GM18502 (cell line): ENCODE data around the gene OR5A2.
"Not testable (repeated sequence)": the region's sequence is repeated elsewhere in the genome, so short reads cannot be mapped to it uniquely, and the experiment has no call there.

Experiments
- ATAC-seq: cut with Tn5 transposase; IDR thresholded peaks from one replicate; pipeline ENCODE4 v1.9.1; 2021; ENCODE audit warnings: mild to moderate bottlenecking; ENCODE audit not compliant: unreplicated experiment, poor library complexity

The OR5A2 gene, protein sequence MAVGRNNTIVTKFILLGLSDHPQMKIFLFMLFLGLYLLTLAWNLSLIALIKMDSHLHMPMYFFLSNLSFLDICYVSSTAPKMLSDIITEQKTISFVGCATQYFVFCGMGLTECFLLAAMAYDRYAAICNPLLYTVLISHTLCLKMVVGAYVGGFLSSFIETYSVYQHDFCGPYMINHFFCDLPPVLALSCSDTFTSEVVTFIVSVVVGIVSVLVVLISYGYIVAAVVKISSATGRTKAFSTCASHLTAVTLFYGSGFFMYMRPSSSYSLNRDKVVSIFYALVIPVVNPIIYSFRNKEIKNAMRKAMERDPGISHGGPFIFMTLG

GRCh38 chr11:59426361-59427067, at the start of gene OR5A2:
TSS of gene OR5A2 (minus strand) at chr11:59426413. CDS start at chr11:59422953, 3,460 bp downstream.
- no peak for ATAC-seq

DNA sequence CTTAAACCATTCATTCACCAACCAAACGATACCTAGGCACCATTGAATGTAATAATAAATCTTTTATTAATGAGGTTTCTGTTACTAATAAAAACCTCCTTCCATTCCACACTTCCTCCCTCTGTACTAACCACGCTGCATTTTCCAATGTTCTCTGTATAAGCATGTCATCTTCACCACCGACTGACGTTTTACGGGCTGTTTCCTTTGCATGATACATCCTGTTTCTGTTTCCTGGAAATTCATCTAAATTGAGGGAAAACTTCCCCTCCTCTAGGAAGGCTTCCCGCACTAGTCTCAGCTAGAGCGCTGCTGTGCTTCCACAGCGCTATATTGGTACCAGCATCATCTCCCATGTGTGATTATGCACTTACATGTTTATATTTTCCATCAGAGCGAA, 49.0 kb upstream of the OR5A2 start:
- no peak for ATAC-seq

- ATAC-seq = no peak
Measured at GRCh38 chr11:59473015-59473414, 46.8 kb upstream of the OR5A2 start, which contains the start of gene OR4D10. TSS of gene OR4D10 (plus strand) at chr11:59473315. CDS start at chr11:59477430, 4,115 bp downstream.

DNA sequence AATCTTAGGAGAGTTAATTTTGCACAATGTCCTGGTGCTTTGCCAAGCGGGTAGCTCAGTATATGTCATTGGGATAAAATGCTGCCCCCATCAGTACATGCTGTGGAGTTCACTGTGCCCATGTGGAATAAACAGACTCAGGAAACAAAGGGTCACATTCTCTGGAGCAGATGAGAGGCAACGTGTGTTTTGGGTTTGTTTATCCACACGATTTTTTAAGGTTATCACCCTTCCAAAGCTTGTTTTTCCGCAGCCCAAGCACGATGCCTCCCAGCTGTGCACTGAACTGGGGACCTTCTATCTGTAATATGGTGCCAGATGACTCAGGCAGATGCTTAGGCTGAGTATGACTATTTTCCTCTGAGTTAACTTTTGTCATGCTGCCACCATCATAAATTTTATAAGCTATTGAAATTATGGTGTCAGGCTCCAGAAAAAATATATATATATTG, 37.0 kb upstream of the OR5A2 start:
- no peak for ATAC-seq

GRCh38 chr11:59459916-59460315, 33.7 kb upstream of the OR5A2 start:
- no peak for ATAC-seq

- no peak for ATAC-seq
Measured at GRCh38 chr11:59456661-59457060, 30.4 kb upstream of the OR5A2 start, which contains the start of gene OR4D6. TSS of gene OR4D6 (plus strand) at chr11:59456961. CDS start at chr11:59456961, 0 bp downstream.

DNA sequence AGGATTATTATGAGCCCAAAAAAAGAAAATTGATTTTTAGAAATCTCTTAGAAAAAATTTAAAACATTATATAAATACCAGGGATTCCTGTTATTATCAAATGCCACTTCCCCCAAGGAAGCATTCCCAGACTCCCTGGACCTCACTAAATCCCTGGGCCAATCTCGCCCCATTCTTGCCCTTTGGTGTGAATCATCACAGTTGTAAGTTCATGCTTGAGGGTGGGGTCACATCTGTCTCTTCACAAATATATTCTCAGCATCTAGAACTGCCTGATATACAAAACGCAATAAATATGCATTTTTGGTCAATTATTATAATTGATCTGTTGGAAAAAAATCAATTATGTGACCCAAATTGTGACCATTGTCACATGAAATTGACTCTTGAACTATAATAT, 22.3 kb upstream of the OR5A2 start:
- no peak for ATAC-seq

- not testable (repeated sequence) for ATAC-seq
Measured at GRCh38 chr11:59445624-59446023, 19.4 kb upstream of the OR5A2 start.

DNA sequence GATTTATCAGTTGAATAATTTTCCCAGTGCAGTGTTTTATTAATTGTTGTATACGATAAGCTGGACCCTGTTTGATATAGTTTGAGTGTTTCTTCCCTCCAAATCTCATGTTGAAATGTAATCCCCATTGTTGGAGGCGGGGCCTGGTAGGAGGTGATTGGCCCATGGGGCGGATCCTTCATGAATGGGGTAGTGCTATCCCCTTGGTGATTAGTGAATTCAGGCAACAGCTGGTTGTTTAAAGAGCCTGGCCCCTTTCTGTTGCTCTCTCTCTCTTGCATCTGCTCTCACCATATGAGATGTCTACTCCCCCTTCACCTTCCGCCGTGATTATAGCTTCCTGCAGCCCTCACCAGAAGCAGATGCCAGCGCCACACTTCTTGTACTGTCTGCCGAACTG, 11.6 kb upstream of the OR5A2 start:
- ATAC-seq = no peak

- no peak for ATAC-seq
Measured at GRCh38 chr11:59436169-59436568, 10.0 kb upstream of the OR5A2 start, which contains the start of gene OR5A1. TSS of gene OR5A1 (plus strand) at chr11:59436469. CDS start at chr11:59443169, 6,700 bp downstream.

- ATAC-seq = peak; percentile 85
Measured at GRCh38 chr11:59429924-59430516, 3.8 kb upstream of the OR5A2 start.

- ATAC-seq = no peak
Measured at GRCh38 chr11:59427068-59427382, 812 bp upstream of the OR5A2 start.

DNA sequence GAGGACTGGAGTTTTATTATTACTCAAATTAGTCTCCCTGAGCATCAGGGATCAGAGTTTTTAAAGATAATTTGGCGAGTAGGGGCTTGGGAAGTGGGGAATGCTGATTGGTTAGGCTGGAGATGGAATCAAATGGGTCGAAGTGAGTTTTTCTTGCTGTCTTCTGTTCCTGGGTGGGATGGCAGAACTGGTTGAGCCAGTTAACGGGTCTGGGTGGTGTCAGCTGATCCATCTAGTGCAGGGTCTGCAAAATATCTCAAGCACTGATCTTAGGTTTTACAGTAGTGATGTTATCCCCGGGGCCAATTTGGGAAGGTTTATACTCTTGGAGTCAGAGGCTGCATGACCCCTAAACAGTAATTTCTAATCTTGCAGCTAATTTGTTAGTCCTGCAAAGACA, 1.1 kb downstream of the OR5A2 start:
- ATAC-seq = no peak

DNA sequence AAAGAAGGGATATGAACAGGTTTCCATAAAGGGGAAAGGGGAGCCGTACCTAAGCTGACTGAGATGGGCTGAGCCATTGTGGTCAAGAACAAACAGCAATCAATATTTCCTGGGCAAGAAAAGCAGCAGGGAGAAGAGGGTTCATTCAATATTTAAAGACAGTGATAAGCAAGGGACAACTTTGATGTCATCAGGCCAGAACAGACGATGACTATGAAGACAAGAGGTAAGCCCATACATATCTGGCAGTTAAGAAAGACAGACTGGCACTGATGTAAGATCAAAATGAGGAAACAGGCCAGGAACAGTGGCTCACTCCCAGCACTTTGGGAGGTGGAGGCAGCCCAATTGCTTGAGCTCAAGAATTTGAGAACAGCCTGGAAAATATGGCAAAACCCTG, 2.4 kb downstream of the OR5A2 start:
- no peak for ATAC-seq

- ATAC-seq = no peak
Measured at GRCh38 chr11:59418156-59418555, 8.1 kb downstream of the OR5A2 start.

DNA sequence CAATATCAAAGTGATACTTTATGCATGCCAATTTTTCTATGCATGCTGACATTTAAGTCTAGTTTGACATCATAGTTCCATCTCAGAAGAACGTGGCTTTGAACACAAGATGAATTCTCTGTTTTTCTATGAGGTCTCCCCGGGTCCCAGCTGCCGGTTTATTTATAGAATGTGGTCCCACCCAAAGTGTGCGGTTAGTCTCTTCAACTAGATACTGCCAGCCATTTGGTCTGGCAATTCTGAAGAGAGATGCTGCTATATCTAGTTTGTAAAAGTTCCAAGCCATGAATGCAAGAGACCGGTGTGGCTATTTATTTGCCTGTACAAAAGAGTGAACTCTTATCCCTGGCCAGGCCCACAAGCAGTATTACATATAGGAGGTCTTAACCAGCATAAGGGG, 9.2 kb downstream of the OR5A2 start:
- no peak for ATAC-seq

- ATAC-seq = no peak
Measured at GRCh38 chr11:59416613-59417012, 9.6 kb downstream of the OR5A2 start.

DNA sequence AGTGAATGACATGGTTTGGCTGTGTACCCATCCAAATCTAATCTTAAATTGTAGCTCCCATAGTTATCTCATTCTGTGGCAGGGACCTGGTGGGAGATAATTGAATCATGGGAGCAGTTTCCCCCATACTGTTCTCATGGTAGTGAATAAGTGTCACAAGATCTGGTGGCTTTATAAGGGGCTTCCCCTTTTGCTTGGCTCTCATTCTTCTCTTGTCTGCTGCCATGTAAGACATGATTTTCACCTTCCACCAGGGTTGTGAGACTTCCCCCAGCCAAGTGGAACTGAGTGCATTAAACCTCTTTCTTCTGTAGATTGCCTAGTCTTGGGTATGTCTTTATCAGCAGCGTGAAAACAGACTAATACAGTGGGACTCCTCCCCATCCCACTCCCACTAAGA, 11.1 kb downstream of the OR5A2 start:
- ATAC-seq = no peak

DNA sequence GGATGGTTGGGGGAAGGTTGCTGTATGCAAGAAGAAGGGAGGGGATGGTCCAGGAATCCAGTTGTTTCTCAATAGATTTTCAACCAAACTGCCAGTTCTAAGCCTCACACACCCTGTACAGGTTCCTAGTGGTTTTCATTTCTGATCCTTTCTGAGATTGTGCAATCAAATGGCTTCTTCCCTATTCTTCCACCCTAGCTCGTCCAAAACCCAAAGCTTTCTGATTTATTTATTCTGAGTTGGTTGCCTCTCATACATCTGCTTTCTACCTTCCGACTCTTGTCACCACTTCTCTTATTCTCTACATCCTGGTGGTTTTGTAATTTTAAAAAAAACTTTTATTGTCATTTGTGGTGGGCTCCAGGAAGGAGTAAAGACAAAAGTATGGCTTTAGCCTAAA, 12.6 kb downstream of the OR5A2 start:
- ATAC-seq = no peak

DNA sequence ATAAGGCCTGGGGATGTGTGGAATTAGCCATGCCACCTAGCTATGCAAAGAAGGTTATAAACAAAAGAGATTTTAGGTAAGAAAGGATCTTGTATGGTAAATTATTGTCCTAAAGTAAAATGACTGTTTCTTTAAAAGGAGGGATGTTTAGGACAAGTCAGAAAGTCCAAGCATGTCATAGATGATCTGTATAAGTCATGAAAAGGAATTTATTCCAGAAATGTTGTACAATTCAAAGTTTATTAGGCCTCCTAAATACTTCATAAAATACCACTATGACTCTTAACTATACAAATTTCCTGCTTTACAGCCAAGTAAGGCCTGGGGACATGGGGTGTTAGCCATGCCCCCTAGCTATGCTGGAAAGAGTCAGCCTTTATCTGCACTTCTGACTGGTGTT, 22.7 kb downstream of the OR5A2 start:
- ATAC-seq = no peak

GRCh38 chr11:59401262-59401552, 25.0 kb downstream of the OR5A2 start:
- no peak for ATAC-seq
